HepG2 (cell line): ENCODE measurements around the gene RRM2. TPM values are rescaled to one million over a fixed set of nuclear protein-coding genes. Genes with fewer than 3 reads are reported as not detected.
A peak's percentile ranks its signal among the peaks of the same experiment; 100 is the strongest.

Experiments
- ERF ChIP-seq: IDR thresholded peaks from 2 replicates; pipeline ENCODE4 v1.6.1; 2018; ENCODE audit warnings: missing biosample characterization, missing genetic modification reagents
- GATA4 ChIP-seq: sonication (generic); IDR thresholded peaks from 2 replicates; pipeline ENCODE4 v1.6.1; 2016; ENCODE audit warnings: antibody characterized with exemption, low read depth, borderline replicate concordance
- GATAD2A ChIP-seq: IDR thresholded peaks from 2 replicates; pipeline ENCODE4 v1.6.1; 2016
- GPN1 ChIP-seq: sonication (generic); formaldehyde crosslinking; IDR thresholded peaks from 2 replicates; pipeline ENCODE4 v1.5.1; 2020; ENCODE audit warnings: missing genetic modification reagents, borderline replicate concordance
- HOXA9 ChIP-seq: sonication (generic); formaldehyde crosslinking; IDR thresholded peaks from 2 replicates; pipeline ENCODE4 v1.8.1; 2022; ENCODE audit warnings: missing genetic modification reagents, mild to moderate bottlenecking, moderate library complexity, borderline replicate concordance
- HOXD1 ChIP-seq: sonication (generic); formaldehyde crosslinking; IDR thresholded peaks from 2 replicates; pipeline ENCODE4 v1.5.0; 2020; ENCODE audit warnings: missing genetic modification reagents
- ISX ChIP-seq: sonication (generic); formaldehyde crosslinking; conservative IDR thresholded peaks from 2 replicates; pipeline ENCODE4 v1.5.0; 2020; ENCODE audit warnings: missing genetic modification reagents
- MIER3 ChIP-seq: IDR thresholded peaks from 2 replicates; pipeline ENCODE4 v1.6.1; 2016; ENCODE audit warnings: missing compliant biosample characterization, borderline replicate concordance
- MTF1 ChIP-seq: sonication (generic); formaldehyde crosslinking; IDR thresholded peaks from 2 replicates; pipeline ENCODE4 v1.5.0; 2020; ENCODE audit warnings: missing genetic modification reagents
- MYNN ChIP-seq: sonication (generic); formaldehyde crosslinking; IDR thresholded peaks from 2 replicates; pipeline ENCODE4 v1.4.0; 2020; ENCODE audit warnings: mild to moderate bottlenecking, low read depth, missing genetic modification reagents
- NONO ChIP-seq, 2 experiments: fragments of 450-650 bp in 1 of 2; sonication (generic) in 1 of 2; formaldehyde crosslinking in 1 of 2; IDR thresholded peaks in 1 of 2; conservative IDR thresholded peaks in 1 of 2; 2 replicates each; pipeline versions ENCODE4 v1.6.1 to v1.8.0; 2017 to 2022; ENCODE audit warnings: mild to moderate bottlenecking in 1 of 2, missing genetic modification reagents in 1 of 2, moderate library complexity in 1 of 2
- TGIF2 ChIP-seq: IDR thresholded peaks from 2 replicates; pipeline ENCODE4 v1.6.1; 2016; ENCODE audit warnings: control low read depth, missing compliant biosample characterization
- ZBTB1 ChIP-seq: sonication (generic); formaldehyde crosslinking; IDR thresholded peaks from 2 replicates; pipeline ENCODE4 v1.4.0; 2020; ENCODE audit warnings: missing genetic modification reagents, borderline replicate concordance
- ZFP36L2 ChIP-seq: sonication (generic); formaldehyde crosslinking; IDR thresholded peaks from 2 replicates; pipeline ENCODE4 v1.4.0; 2020; ENCODE audit warnings: missing genetic modification reagents
- ZFYVE20 ChIP-seq: sonication (generic); formaldehyde crosslinking; IDR thresholded peaks from 2 replicates; pipeline ENCODE4 v1.8.0; 2023; ENCODE audit warnings: low read depth, mild to moderate bottlenecking, moderate library complexity, missing genetic modification reagents, borderline replicate concordance
- ZNF253 ChIP-seq: sonication (generic); formaldehyde crosslinking; IDR thresholded peaks from 2 replicates; pipeline ENCODE4 v1.8.0; 2022; ENCODE audit warnings: mild to moderate bottlenecking, missing genetic modification reagents, borderline replicate concordance
- ZNF326 ChIP-seq: sonication (generic); formaldehyde crosslinking; IDR thresholded peaks from 2 replicates; pipeline ENCODE4 v1.4.0; 2020; ENCODE audit warnings: missing genetic modification reagents, borderline replicate concordance
- ZNF33A ChIP-seq: sonication (generic); formaldehyde crosslinking; IDR thresholded peaks from 2 replicates; pipeline ENCODE4 v1.5.1; 2020; ENCODE audit warnings: missing genetic modification reagents, mild to moderate bottlenecking, moderate library complexity, borderline replicate concordance
- ZNF367 ChIP-seq: sonication (generic); formaldehyde crosslinking; IDR thresholded peaks from 2 replicates; pipeline ENCODE4 v1.4.0; 2020; ENCODE audit warnings: missing genetic modification reagents, borderline replicate concordance
- ZNF747 ChIP-seq: sonication (generic); formaldehyde crosslinking; IDR thresholded peaks from 2 replicates; pipeline ENCODE4 v1.8.1; 2023; ENCODE audit warnings: missing genetic modification reagents, mild to moderate bottlenecking, borderline replicate concordance
- polyA plus RNA-seq, 8 experiments: library from polyadenylated mRNA; depleted of rRNA in 3 of 8; stranded (reverse) in 7 of 8; unstranded in 1 of 8; fragments of >200 nt; fragmentation: Illumina TruSeq in 4 of 8; extraction: Trizol in 4 of 8; gene quantifications; 2 replicates each; pipeline versions ENCODE4 v1.2.1 to v1.2.3, GENCODE V29; 2011 to 2016; ENCODE audit warnings: low read depth in 4 of 8, missing spikeins in 1 of 8, mixed read lengths in 1 of 8; ENCODE audit not compliant: insufficient read depth in 1 of 8
- total RNA-seq, 5 experiments: library from RNA; depleted of rRNA; stranded (reverse); fragments of >200 nt; fragmentation: Illumina TruSeq; extraction: Trizol; gene quantifications; 2 replicates each; pipeline ENCODE4 v1.2.3, GENCODE V29; 2016; ENCODE audit warnings: low read depth in 1 of 5
- TF ChIP-seq, protein P1 (sequence below): sonication (generic); formaldehyde crosslinking; IDR thresholded peaks from 2 replicates; pipeline ENCODE4 v1.5.1; 2020; ENCODE audit warnings: missing genetic modification reagents, mild to moderate bottlenecking, borderline replicate concordance
- TF ChIP-seq, protein P2 (sequence below): IDR thresholded peaks from 2 replicates; pipeline ENCODE4 v1.6.1; 2016; ENCODE audit warnings: missing genetic modification reagents, missing compliant biosample characterization
- TF ChIP-seq, protein P3 (sequence below): sonication (generic); formaldehyde crosslinking; IDR thresholded peaks from 2 replicates; pipeline ENCODE4 v1.4.0; 2020; ENCODE audit warnings: missing genetic modification reagents
- TF ChIP-seq, protein P4 (sequence below): sonication (generic); formaldehyde crosslinking; IDR thresholded peaks from 2 replicates; pipeline ENCODE4 v1.8.0; 2023; ENCODE audit warnings: mild to moderate bottlenecking, missing genetic modification reagents
- TF ChIP-seq, protein P5 (sequence below): sonication (generic); formaldehyde crosslinking; IDR thresholded peaks from 2 replicates; pipeline ENCODE4 v1.4.0; 2020; ENCODE audit warnings: low read depth, mild to moderate bottlenecking, missing genetic modification reagents

RRM2 gene
- total and polyA plus RNA-seq, 2 of the 13 experiments (the other 11 are each of a cell fraction or from before 2014, with no cell fraction given): 31.3 to 150 TPM

DNA sequence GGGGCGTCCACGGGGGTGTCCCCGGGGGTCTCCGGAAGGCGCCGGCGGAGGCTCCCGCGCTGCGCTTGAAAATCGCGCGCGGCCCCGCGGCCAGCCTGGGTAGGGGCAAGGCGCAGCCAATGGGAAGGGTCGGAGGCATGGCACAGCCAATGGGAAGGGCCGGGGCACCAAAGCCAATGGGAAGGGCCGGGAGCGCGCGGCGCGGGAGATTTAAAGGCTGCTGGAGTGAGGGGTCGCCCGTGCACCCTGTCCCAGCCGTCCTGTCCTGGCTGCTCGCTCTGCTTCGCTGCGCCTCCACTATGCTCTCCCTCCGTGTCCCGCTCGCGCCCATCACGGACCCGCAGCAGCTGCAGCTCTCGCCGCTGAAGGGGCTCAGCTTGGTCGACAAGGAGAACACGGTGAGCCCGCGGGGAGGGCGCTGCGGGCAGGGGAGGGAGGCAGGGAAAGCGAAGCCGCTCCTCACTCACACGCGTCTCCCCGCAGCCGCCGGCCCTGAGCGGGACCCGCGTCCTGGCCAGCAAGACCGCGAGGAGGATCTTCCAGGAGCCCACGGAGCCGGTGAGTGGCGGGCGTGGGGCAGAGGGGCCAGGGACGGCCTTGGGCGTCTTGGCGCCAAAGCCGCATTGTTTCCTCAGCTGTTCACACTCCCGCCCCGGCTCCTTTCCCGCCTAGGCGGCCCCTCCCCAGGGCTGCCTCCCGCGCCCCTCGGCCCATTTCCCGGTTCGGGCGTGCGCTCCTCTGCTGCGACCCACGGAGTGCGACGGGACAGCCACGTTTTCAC lies at the start of gene RRM2 (continued):
- TF ChIP-seq ZFYVE20 (peak; percentile 99), NONO (IDR thresholded peaks at IDR 0.05) (no peak), NONO (CRISPR knock-in tag; conservative IDR thresholded peaks at IDR 0.05) (peak; percentile 93), GPN1 (0 out of 2 replicates have a peak, but pooled peaks have one; percentile 66), ERF (CRISPR knock-in tag) (no peak), HOXA9 (CRISPR knock-in tag) (peak; percentile 99), GATAD2A (CRISPR knock-in tag) (no peak), ZBTB1 (CRISPR knock-in tag) (no peak; the same call in 1 of the 2 replicates), ZNF326 (CRISPR knock-in tag) (no peak), MYNN (CRISPR knock-in tag) (no peak), ZNF747 (CRISPR knock-in tag) (no peak), ZNF253 (CRISPR knock-in tag) (peak; percentile 99), MIER3 (CRISPR knock-in tag) (peak; percentile 62; the same call in 1 of the 2 replicates), ISX (0 out of 2 replicates have a peak, but pooled peaks have one; percentile 73), ZFP36L2 (no peak), GATA4 (peak; percentile 80), ZNF367 (CRISPR knock-in tag) (peak; percentile 79; the same call in 1 of the 2 replicates), ZNF33A (CRISPR knock-in tag) (no peak), TGIF2 (peak; percentile 97), HOXD1 (CRISPR knock-in tag) (peak; percentile 96), MTF1 (no peak; the same call in 1 of the 2 replicates)
- TF ChIP-seq, protein P1, sequence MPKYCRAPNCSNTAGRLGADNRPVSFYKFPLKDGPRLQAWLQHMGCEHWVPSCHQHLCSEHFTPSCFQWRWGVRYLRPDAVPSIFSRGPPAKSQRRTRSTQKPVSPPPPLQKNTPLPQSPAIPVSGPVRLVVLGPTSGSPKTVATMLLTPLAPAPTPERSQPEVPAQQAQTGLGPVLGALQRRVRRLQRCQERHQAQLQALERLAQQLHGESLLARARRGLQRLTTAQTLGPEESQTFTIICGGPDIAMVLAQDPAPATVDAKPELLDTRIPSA: peak; percentile 75; the same call in 1 of the 2 replicates
- TF ChIP-seq, protein P2, sequence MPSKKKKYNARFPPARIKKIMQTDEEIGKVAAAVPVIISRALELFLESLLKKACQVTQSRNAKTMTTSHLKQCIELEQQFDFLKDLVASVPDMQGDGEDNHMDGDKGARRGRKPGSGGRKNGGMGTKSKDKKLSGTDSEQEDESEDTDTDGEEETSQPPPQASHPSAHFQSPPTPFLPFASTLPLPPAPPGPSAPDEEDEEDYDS: peak; percentile 90
- TF ChIP-seq, protein P3, sequence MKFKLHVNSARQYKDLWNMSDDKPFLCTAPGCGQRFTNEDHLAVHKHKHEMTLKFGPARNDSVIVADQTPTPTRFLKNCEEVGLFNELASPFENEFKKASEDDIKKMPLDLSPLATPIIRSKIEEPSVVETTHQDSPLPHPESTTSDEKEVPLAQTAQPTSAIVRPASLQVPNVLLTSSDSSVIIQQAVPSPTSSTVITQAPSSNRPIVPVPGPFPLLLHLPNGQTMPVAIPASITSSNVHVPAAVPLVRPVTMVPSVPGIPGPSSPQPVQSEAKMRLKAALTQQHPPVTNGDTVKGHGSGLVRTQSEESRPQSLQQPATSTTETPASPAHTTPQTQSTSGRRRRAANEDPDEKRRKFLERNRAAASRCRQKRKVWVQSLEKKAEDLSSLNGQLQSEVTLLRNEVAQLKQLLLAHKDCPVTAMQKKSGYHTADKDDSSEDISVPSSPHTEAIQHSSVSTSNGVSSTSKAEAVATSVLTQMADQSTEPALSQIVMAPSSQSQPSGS (CRISPR knock-in tag): peak; percentile 44; the same call in 1 of the 2 replicates
- TF ChIP-seq, protein P4, sequence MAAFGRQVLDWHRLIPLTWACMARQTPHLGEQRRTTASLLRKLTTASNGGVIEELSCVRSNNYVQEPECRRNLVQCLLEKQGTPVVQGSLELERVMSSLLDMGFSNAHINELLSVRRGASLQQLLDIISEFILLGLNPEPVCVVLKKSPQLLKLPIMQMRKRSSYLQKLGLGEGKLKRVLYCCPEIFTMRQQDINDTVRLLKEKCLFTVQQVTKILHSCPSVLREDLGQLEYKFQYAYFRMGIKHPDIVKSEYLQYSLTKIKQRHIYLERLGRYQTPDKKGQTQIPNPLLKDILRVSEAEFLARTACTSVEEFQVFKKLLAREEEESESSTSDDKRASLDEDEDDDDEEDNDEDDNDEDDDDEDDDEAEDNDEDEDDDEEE (CRISPR knock-in tag): no peak; the same call in 1 of the 2 replicates
- TF ChIP-seq, protein P5, sequence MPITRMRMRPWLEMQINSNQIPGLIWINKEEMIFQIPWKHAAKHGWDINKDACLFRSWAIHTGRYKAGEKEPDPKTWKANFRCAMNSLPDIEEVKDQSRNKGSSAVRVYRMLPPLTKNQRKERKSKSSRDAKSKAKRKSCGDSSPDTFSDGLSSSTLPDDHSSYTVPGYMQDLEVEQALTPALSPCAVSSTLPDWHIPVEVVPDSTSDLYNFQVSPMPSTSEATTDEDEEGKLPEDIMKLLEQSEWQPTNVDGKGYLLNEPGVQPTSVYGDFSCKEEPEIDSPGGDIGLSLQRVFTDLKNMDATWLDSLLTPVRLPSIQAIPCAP: 0 out of 2 replicates have a peak, but pooled peaks have one; percentile 18
